Spleen (tissue), 11 donors: ENCODE data around the gene PLD5. TPM values are rescaled to one million over a fixed set of nuclear protein-coding genes. Genes with fewer than 3 reads are reported as not detected.

Experiments
- DNase-seq: peaks from one replicate; pipeline ENCODE4 v3.0.0-alpha.2; 2020
- H3K27ac ChIP-seq, 8 donors: fragments of 200-600 bp; sonication (generic) in 7 of 8; 1 replicate in 4 of 8; 2 replicates in 4 of 8; pipeline versions ENCODE4 v1.5.0 to v1.8.0; 2016 to 2021; ENCODE audit warnings: inconsistent platforms in 4 of 8, mild to moderate bottlenecking in 4 of 8, moderate library complexity in 1 of 8
- H3K27me3 ChIP-seq, 7 donors: fragments of 200-600 bp; sonication (generic) in 6 of 7; replicated peaks in 1 of 7; 1 replicate in 4 of 7; 2 replicates in 3 of 7; pipeline versions ENCODE4 v1.5.0 to v1.8.0; 2016 to 2021; ENCODE audit warnings: inconsistent platforms in 3 of 7, mild to moderate bottlenecking in 1 of 7
- H3K36me3 ChIP-seq, 6 donors: fragments of 200-600 bp; sonication (generic) in 5 of 6; 1 replicate in 4 of 6; 2 replicates in 2 of 6; pipeline versions ENCODE4 v1.5.0 to v1.8.0; 2016 to 2021; ENCODE audit warnings: inconsistent platforms in 2 of 6
- H3K4me1 ChIP-seq, 6 donors: fragments of 200-600 bp; sonication (generic) in 5 of 6; 1 replicate in 3 of 6; 2 replicates in 3 of 6; pipeline versions ENCODE4 v1.5.0 to v1.8.0; 2016 to 2021; ENCODE audit warnings: inconsistent platforms in 3 of 6
- H3K4me3 ChIP-seq, 8 donors: fragments of 200-600 bp; sonication (generic) in 7 of 8; 1 replicate in 4 of 8; 2 replicates in 4 of 8; pipeline versions ENCODE4 v1.5.0 to v1.8.0; 2016 to 2021; ENCODE audit warnings: inconsistent platforms in 4 of 8, mild to moderate bottlenecking in 4 of 8, moderate library complexity in 2 of 8
- H3K9me3 ChIP-seq, 8 donors: fragments of 200-600 bp; sonication (generic) in 7 of 8; 1 replicate in 4 of 8; 2 replicates in 4 of 8; pipeline versions ENCODE4 v1.5.0 to v1.8.0; 2016 to 2021; ENCODE audit warnings: inconsistent platforms in 4 of 8
- POLR2A ChIP-seq, 3 donors: fragments of 450-650 bp; IDR thresholded peaks; one replicate each; pipeline ENCODE4 v1.5.1; 2017; ENCODE audit warnings: antibody characterized with exemption in 3 of 3, mild to moderate bottlenecking in 1 of 3
- POLR2AphosphoS5 ChIP-seq, 3 donors: sonication (generic); formaldehyde crosslinking; IDR thresholded peaks; one replicate each; pipeline ENCODE4 v1.5.1; 2017; ENCODE audit warnings: antibody characterized with exemption in 3 of 3
- WGBS, 5 donors: extraction: QIAGEN DNeasy Blood & Tissue Kit in 3 of 5; methylation state at CpG; one replicate each; pipeline versions ENCODE4 v1.1.5 to v1.1.7; 2013 to 2018; 5-methylcytosine and 5-hydroxymethylcytosine counted together
- intact Hi-C: fragments of 100-400 bp; cut with DNase I; formaldehyde crosslinking; loops from one replicate; pipeline ENCODE4 v1.15.0; 2023; ENCODE audit warnings: low total_unique reads
- polyA plus RNA-seq, 3 donors: library from polyadenylated mRNA; stranded (reverse); fragments of 200-250 nt; gene quantifications; one replicate each; pipeline ENCODE4 v1.2.1, GENCODE V29; 2013
- total RNA-seq, 7 donors: library from RNA; depleted of rRNA in 3 of 7; stranded (reverse); fragments of >200 nt in 3 of 7; fragmentation: NEBNext Ultra II Directional in 4 of 7; extraction: Animal tissue kit (Norgen Biotek cat#: 25700) in 4 of 7; gene quantifications; one replicate each; pipeline versions ENCODE4 v1.1.0 to v1.2.1, GENCODE V29; 2016 to 2021
- TF ChIP-seq, protein P1 (sequence below), 11 experiments: fragments of 200-600 bp in 7 of 11; fragments of 450-650 bp in 4 of 11; sonication (generic) in 4 of 11; IDR thresholded peaks in 8 of 11; conservative IDR thresholded peaks in 3 of 11; 1 replicate in 7 of 11; 2 replicates in 4 of 11; pipeline versions ENCODE4 v1.4.0 to v1.8.0; 2016 to 2021; ENCODE audit warnings: antibody characterized with exemption in 11 of 11, inconsistent platforms in 4 of 11, mild to moderate bottlenecking in 1 of 11
- donor health status: healthy with polysubstance abuse.
- donor health status: DM: no; HTN: no; CAD: no; lungs with moderate emphysema.
- donor health status: DM: no; HTN: no; CAD: no.
- donor health status: Bipolar disorder and iron deficiency.
- donor health status: healthy.
- donor health status: DM: no; HTN: no; CAD: no.
- donor health status: DM: yes; HTN: yes; CAD: no.

PLD5 gene
- total and polyA plus RNA-seq, 10 donors, result 0.17 to 1.0 (median 0.44) TPM; not detected in 1

DNA sequence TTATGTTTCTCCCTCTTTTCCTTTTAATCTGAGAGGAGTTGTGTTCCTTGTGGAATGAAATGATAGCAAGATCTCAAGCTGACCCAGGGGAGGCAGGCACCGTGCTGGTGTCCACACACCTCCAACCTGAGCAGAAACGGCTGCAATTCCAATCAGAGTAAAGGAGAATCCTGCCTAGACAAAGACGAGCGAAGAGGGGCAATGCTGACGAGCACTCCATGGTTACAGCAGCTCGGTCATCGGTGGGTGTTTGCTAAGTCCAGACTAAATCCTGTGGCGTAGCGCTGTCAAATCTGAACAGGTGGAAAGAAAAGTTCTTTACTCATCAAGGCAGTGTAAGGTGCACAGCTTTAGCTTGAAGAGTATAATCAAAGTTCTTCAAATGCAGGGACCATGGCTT lies 74.8 kb downstream of the PLD5 start:
- DNase-seq, result no peak
- WGBS, 5 donors, result 71 to 80% (median 77%) methylated on average over 9 of the region's 9 CpGs
- Histone ChIP-seq H3K27me3 (peaks cover 0 to 21% (median 0%) of the 10 kb centered on the region in 7 donors), H3K36me3 (no peaks in the 10 kb centered on the region), H3K4me3 (no peak overlapping the region), H3K4me1 (peaks cover 0 to 5% (median 0%) of the 10 kb centered on the region in 6 donors), H3K27ac (no peak overlapping the region), H3K9me3 (no peaks in the 10 kb centered on the region)
- intact Hi-C loops, result no loop called here
- TF ChIP-seq, protein P1, sequence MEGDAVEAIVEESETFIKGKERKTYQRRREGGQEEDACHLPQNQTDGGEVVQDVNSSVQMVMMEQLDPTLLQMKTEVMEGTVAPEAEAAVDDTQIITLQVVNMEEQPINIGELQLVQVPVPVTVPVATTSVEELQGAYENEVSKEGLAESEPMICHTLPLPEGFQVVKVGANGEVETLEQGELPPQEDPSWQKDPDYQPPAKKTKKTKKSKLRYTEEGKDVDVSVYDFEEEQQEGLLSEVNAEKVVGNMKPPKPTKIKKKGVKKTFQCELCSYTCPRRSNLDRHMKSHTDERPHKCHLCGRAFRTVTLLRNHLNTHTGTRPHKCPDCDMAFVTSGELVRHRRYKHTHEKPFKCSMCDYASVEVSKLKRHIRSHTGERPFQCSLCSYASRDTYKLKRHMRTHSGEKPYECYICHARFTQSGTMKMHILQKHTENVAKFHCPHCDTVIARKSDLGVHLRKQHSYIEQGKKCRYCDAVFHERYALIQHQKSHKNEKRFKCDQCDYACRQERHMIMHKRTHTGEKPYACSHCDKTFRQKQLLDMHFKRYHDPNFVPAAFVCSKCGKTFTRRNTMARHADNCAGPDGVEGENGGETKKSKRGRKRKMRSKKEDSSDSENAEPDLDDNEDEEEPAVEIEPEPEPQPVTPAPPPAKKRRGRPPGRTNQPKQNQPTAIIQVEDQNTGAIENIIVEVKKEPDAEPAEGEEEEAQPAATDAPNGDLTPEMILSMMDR (IDR thresholded peaks at IDR 0.05 in 8 of 11, conservative IDR thresholded peaks at IDR 0.05 in 3 of 11), result no peak
- TF ChIP-seq POLR2AphosphoS5 (IDR thresholded peaks at IDR 0.05) (no peak), POLR2A (IDR thresholded peaks at IDR 0.05) (no peak)

DNA sequence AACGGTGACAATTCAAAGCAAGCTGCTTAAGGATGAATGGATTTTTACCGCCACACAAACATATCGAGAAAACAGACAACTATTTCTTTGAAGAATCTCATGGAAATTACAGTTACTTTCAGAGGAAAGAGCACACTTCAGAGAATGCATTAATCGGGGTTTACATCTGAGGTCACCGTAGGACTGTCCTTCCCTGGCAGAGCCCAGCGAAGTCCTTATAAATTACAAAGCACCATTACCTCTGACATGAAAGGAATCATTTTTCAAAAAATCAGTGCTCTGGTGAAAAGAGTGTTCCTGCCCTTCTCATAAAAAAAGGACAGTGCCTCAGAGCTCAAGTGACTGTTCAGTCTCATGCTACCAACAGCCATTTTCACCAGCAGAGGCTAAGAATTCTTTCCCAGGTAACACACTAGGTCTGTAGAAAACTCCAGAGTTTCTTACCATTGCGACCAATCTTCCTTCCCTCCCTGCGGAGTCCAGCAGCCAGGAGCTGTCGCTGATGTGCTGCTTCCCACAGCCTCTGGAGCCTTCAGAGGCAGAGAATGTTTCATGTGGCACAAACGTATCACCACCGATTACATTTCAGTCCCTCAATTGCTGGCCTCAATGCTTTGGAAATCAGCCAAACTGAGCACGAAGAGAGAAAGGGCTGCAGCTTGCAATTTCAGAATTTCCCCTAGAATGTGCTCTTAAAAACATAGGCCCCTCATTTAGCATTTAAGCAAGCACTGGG lies 75.4 kb downstream of the PLD5 start:
- Histone ChIP-seq H3K4me1 (no peaks in the 10 kb centered on the region), H3K27me3 (peaks cover 0 to 21% (median 0%) of the 10 kb centered on the region in 7 donors), H3K4me3 (no peak overlapping the region), H3K9me3 (no peaks in the 10 kb centered on the region), H3K27ac (no peak overlapping the region), H3K36me3 (no peaks in the 10 kb centered on the region)
- 51 to 55% (median 53%) methylated on average over 12 of the region's 12 CpGs for WGBS, 5 donors
- intact Hi-C loops, result no loop called here
- no peak for DNase-seq
- TF ChIP-seq POLR2AphosphoS5 (IDR thresholded peaks at IDR 0.05) (no peak), POLR2A (IDR thresholded peaks at IDR 0.05) (no peak)
- TF ChIP-seq, protein P1 (IDR thresholded peaks at IDR 0.05 in 8 of 11, conservative IDR thresholded peaks at IDR 0.05 in 3 of 11), result no peak

DNA sequence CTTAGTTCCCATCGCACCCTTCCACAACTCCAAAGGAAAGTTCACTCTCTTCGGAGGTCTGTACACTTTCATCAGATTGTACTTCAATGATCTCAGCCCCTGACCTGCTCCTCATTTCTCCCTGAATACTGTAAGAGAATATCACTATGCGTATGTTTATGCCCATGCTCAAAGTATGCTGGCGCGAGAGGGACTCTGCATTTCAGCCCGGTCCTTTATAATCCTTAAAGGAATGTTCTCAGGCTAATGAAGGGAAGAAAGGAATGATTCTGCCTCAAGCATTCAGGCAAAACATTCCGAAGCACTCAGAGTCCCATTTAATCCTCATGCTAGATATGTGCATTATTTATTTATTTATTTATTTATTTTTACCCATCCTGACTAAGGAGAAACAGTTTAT lies 76.8 kb downstream of the PLD5 start:
- intact Hi-C loops, result no loop called here
- Histone ChIP-seq H3K4me1 (no peaks in the 10 kb centered on the region), H3K9me3 (no peaks in the 10 kb centered on the region), H3K27me3 (peaks cover 0 to 11% (median 0%) of the 10 kb centered on the region in 7 donors), H3K36me3 (no peaks in the 10 kb centered on the region), H3K27ac (no peak overlapping the region), H3K4me3 (no peak overlapping the region)
- 61 to 71% (median 67%) methylated on average over 7 of the region's 7 CpGs for WGBS, 5 donors
- DNase-seq, result no peak
- TF ChIP-seq, protein P1 (IDR thresholded peaks at IDR 0.05 in 8 of 11, conservative IDR thresholded peaks at IDR 0.05 in 3 of 11), result no peak
- TF ChIP-seq POLR2AphosphoS5 (IDR thresholded peaks at IDR 0.05) (no peak), POLR2A (IDR thresholded peaks at IDR 0.05) (no peak)

DNA sequence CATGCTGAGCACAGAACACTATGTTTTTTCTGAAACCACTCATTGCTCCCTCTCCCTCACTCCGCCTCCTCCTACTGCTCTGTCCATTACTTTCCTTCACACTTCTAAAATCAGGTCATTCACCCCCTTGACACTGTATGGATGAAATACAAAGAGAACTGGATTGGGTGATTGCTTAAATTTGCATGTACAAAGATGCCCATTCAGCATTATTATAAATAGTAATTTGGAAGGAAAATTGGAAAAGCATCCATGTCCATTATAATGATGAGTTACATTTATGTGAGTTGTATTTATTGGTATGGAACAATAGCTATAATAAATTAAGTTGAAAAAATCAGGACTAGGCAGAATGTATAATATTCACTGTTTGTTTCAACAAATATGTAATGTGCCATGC lies 83.7 kb downstream of the PLD5 start:
- Histone ChIP-seq H3K4me3 (no peak overlapping the region), H3K9me3 (no peaks in the 10 kb centered on the region), H3K27ac (no peak overlapping the region), H3K27me3 (no peaks in the 10 kb centered on the region), H3K36me3 (no peaks in the 10 kb centered on the region), H3K4me1 (no peaks in the 10 kb centered on the region)
- TF ChIP-seq POLR2AphosphoS5 (IDR thresholded peaks at IDR 0.05) (no peak), POLR2A (IDR thresholded peaks at IDR 0.05) (no peak)
- TF ChIP-seq, protein P1 (IDR thresholded peaks at IDR 0.05 in 8 of 11, conservative IDR thresholded peaks at IDR 0.05 in 3 of 11), result no peak
- WGBS, 5 donors, result 78 to 93% (median 86%) methylated on average over 1 of the region's 1 CpG
- DNase-seq, result no peak
- intact Hi-C loops, result no loop called here
